Keratinocyte (primary cell): ENCODE measurements around the gene CD96. TPM values are rescaled to one million over a fixed set of nuclear protein-coding genes. Genes with fewer than 3 reads are reported as not detected.

Experiments
- DNase-seq: peaks from one replicate; pipeline ENCODE4 v3.0.0-alpha.2; 2011; ENCODE audit warnings: low read depth, missing footprints, low spot score
- FAIRE-seq: peaks from 2 replicates; lab custom pipeline; 2011; peaks lifted over from hg19 to GRCh38; lab: Jason Lieb, UNC
- H2AFZ ChIP-seq: 2 replicates; pipeline ENCODE4 v1.6.0; 2012; ENCODE audit warnings: low read length, control low read depth, inconsistent platforms; ENCODE audit not compliant: control insufficient read depth
- H3K27ac ChIP-seq: 2 replicates; pipeline ENCODE4 v1.5.1; 2011; ENCODE audit warnings: low read length; ENCODE audit not compliant: control insufficient read depth, insufficient read depth
- H3K27me3 ChIP-seq: 3 replicates; pipeline ENCODE4 v1.6.0; 2011; ENCODE audit warnings: low read length; ENCODE audit not compliant: control insufficient read depth, insufficient read depth; ENCODE audit errors: extremely low read depth
- H3K36me3 ChIP-seq, 2 experiments: 2 replicates in 1 of 2; 3 replicates in 1 of 2; pipeline ENCODE4 v1.5.1; 2011; ENCODE audit warnings: low read length in 2 of 2, mild to moderate bottlenecking in 1 of 2; ENCODE audit not compliant: control insufficient read depth in 2 of 2, insufficient read depth in 2 of 2; ENCODE audit errors: extremely low read depth in 1 of 2
- H3K4me1 ChIP-seq: 3 replicates; pipeline ENCODE4 v1.5.1; 2011; ENCODE audit warnings: low read length; ENCODE audit not compliant: control insufficient read depth, insufficient read depth; ENCODE audit errors: extremely low read depth
- H3K4me2 ChIP-seq: 3 replicates; pipeline ENCODE4 v1.6.0; 2011; ENCODE audit warnings: low read depth, low read length; ENCODE audit not compliant: control insufficient read depth, insufficient read depth; ENCODE audit errors: extremely low read depth
- H3K4me3 ChIP-seq, 3 experiments: fragments of 200-600 bp in 1 of 3; sonication (generic) in 1 of 3; 2 replicates in 2 of 3; 3 replicates in 1 of 3; pipeline ENCODE4 v1.5.1; 2011 to 2016; ENCODE audit warnings: low read length in 3 of 3, mild to moderate bottlenecking in 3 of 3, control low read depth in 2 of 3, inconsistent platforms in 1 of 3, low read depth in 1 of 3, mixed read lengths in 1 of 3, mixed run types in 1 of 3, moderate library complexity in 1 of 3; ENCODE audit not compliant: control insufficient read depth in 2 of 3, insufficient read depth in 2 of 3; ENCODE audit errors: extremely low read depth in 1 of 3
- H3K79me2 ChIP-seq: 2 replicates; pipeline ENCODE4 v1.6.0; 2012; ENCODE audit warnings: low read length; ENCODE audit not compliant: control insufficient read depth, insufficient read depth
- H3K9ac ChIP-seq: 3 replicates; pipeline ENCODE4 v1.6.0; 2011; ENCODE audit warnings: low read length; ENCODE audit not compliant: control insufficient read depth, insufficient read depth; ENCODE audit errors: extremely low read depth
- H3K9me1 ChIP-seq: 3 replicates; pipeline ENCODE4 v1.6.0; 2011; ENCODE audit warnings: low read length; ENCODE audit not compliant: control insufficient read depth, insufficient read depth; ENCODE audit errors: extremely low read depth
- H3K9me3 ChIP-seq: 2 replicates; pipeline ENCODE4 v1.5.1; 2012; ENCODE audit warnings: low read depth, low read length; ENCODE audit not compliant: control insufficient read depth
- H4K20me1 ChIP-seq: 3 replicates; pipeline ENCODE4 v1.6.0; 2011; ENCODE audit warnings: low read length; ENCODE audit not compliant: control insufficient read depth, insufficient read depth; ENCODE audit errors: extremely low read depth
- EZH2 ChIP-seq: IDR thresholded peaks from one replicate; pipeline ENCODE4 v1.6.1; 2012; ENCODE audit warnings: inconsistent platforms, mild to moderate bottlenecking, low read length, moderate library complexity
- dilution Hi-C: fragments of 300-500 bp; cut with MboI; formaldehyde crosslinking; loops from one replicate; pipeline ENCODE4 v1.7.0; 2020; ENCODE audit warnings: low sequenced_read_pairs; ENCODE audit not compliant: extremely low pct_ligation_motif_present
- polyA plus RNA-seq, 5 experiments: library from polyadenylated mRNA; depleted of rRNA in 3 of 5; stranded (reverse) in 3 of 5; stranded (forward) in 1 of 5; unstranded in 1 of 5; fragments of >200 nt; gene quantifications; 1 replicate in 1 of 5; 2 replicates in 3 of 5; 3 replicates in 1 of 5; pipeline versions ENCODE4 v1.2.1 to v1.2.3, GENCODE V29; 2011 to 2012; ENCODE audit warnings: missing spikeins in 2 of 5, low read depth in 1 of 5, low replicate concordance in 1 of 5
- TF ChIP-seq, protein P1 (sequence below), 3 experiments: IDR thresholded peaks in 1 of 3; conservative IDR thresholded peaks in 1 of 3; optimal IDR thresholded peaks in 1 of 3; 2 replicates in 2 of 3; 3 replicates in 1 of 3; pipeline versions ENCODE3 to v1.5.1; 2011; ENCODE audit warnings: low read length in 3 of 3, mild to moderate bottlenecking in 3 of 3, moderate library complexity in 2 of 3, control low read depth in 1 of 3, inconsistent platforms in 1 of 3; ENCODE audit not compliant: insufficient read depth in 2 of 3; ENCODE audit errors: extremely low read depth in 1 of 3

CD96 gene
- polyA plus RNA-seq, 1 donor (not counting 4 experiments of a cell fraction or from before 2014, with no cell fraction given): 0.13 TPM

DNA sequence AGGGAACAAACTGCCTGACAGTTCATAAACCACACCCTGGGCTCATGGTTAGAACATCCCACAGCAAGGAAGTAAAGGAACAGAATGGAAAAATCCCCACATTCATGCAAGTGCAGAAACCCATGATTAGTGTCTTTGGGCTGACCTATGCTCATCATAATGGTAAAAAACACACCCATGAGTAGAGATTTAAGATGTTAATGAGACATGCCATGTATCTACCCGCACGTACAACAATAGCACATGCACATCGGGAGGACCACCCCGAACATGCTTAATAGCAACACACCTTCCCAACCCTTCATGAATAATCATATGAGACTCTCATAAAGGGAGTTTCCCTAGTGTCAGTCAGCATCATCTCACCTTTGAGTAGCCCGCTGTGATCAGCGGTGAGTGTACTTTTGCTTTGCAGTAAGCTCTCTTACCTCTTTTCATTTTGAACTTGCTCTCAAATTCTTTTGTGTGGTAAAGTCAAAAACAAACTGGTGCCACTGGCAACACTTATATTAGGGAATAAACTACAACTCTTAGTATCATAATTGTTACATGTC lies 30.0 kb downstream of the CD96 start:
- H3K9me3 ChIP-seq: no peaks in the 10 kb centered on the region
- no peak overlapping the region for H2AFZ ChIP-seq
- no peak overlapping the region for H3K27ac ChIP-seq
- H3K36me3 ChIP-seq: no peaks in the 10 kb centered on the region
- dilution Hi-C loops: no loop called here
- H3K9ac ChIP-seq: no peak overlapping the region
- DNase-seq (no peak), FAIRE-seq (no peak)
- no peak overlapping the region for H3K4me3 ChIP-seq
- no peaks in the 10 kb centered on the region for H4K20me1 ChIP-seq
- TF ChIP-seq EZH2: no peak
- TF ChIP-seq, protein P1, sequence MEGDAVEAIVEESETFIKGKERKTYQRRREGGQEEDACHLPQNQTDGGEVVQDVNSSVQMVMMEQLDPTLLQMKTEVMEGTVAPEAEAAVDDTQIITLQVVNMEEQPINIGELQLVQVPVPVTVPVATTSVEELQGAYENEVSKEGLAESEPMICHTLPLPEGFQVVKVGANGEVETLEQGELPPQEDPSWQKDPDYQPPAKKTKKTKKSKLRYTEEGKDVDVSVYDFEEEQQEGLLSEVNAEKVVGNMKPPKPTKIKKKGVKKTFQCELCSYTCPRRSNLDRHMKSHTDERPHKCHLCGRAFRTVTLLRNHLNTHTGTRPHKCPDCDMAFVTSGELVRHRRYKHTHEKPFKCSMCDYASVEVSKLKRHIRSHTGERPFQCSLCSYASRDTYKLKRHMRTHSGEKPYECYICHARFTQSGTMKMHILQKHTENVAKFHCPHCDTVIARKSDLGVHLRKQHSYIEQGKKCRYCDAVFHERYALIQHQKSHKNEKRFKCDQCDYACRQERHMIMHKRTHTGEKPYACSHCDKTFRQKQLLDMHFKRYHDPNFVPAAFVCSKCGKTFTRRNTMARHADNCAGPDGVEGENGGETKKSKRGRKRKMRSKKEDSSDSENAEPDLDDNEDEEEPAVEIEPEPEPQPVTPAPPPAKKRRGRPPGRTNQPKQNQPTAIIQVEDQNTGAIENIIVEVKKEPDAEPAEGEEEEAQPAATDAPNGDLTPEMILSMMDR (optimal IDR thresholded peaks at IDR 0.05 in 1 of 3, IDR thresholded peaks at IDR 0.05 in 1 of 3, conservative IDR thresholded peaks at IDR 0.05 in 1 of 3; ENCODE audit: extremely low read depth in 1 of 3, insufficient read depth in 2 of 3, low read length in 3 of 3): no peak
- no peak overlapping the region for H3K4me2 ChIP-seq
- H3K79me2 ChIP-seq: no peaks in the 10 kb centered on the region
- no peaks in the 10 kb centered on the region for H3K4me1 ChIP-seq
- H3K9me1 ChIP-seq: no peaks in the 10 kb centered on the region
- no peaks in the 10 kb centered on the region for H3K27me3 ChIP-seq

DNA sequence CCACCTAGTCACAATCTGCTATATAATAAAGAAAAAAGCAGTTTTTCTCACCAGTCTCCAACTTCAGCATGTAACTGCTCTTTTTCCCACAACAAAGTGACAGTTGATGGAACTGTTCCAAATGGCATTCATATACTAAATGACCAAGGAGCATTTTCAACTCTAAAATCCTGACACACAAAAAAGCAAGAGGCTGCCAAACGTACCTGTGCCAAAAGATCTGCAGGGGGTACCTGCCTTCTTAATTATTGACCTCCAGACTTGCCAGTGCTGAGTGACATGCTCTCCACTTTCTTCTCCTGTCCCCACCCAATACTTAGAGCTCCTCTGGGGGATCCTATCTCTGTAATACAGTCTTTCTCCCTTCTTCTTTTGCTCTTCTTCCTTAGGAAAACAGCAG lies 35.1 kb downstream of the CD96 start:
- Histone ChIP-seq H3K36me3 (no peaks in the 10 kb centered on the region), H3K4me2 (no peak overlapping the region), H3K27ac (no peak overlapping the region), H3K4me1 (peaks cover 24% of the 10 kb centered on the region), H3K9me1 (no peaks in the 10 kb centered on the region), H4K20me1 (no peaks in the 10 kb centered on the region), H3K9me3 (no peaks in the 10 kb centered on the region), H3K79me2 (no peaks in the 10 kb centered on the region), H2AFZ (no peak overlapping the region), H3K4me3 (no peak overlapping the region), H3K9ac (no peak overlapping the region), H3K27me3 (no peaks in the 10 kb centered on the region)
- no peak for DNase-seq
- no peak for TF ChIP-seq EZH2
- TF ChIP-seq, protein P1 (optimal IDR thresholded peaks at IDR 0.05 in 1 of 3, IDR thresholded peaks at IDR 0.05 in 1 of 3, conservative IDR thresholded peaks at IDR 0.05 in 1 of 3; ENCODE audit: extremely low read depth in 1 of 3, insufficient read depth in 2 of 3, low read length in 3 of 3): no peak
- no peak for FAIRE-seq
- dilution Hi-C loops: loop anchor here (25.0 kb wide), 1 partner anchor 110 kb away; no protein-coding TSS in a partner anchor
